GM18508 (cell line): ENCODE measurements around the gene TMEM97.

Source experiments
- ATAC-seq: cut with Tn5 transposase; IDR thresholded peaks from one replicate; pipeline ENCODE4 v1.9.1; 2021; ENCODE audit warnings: moderate number of reproducible peaks; ENCODE audit not compliant: insufficient read depth, unreplicated experiment

The TMEM97 gene

DNA sequence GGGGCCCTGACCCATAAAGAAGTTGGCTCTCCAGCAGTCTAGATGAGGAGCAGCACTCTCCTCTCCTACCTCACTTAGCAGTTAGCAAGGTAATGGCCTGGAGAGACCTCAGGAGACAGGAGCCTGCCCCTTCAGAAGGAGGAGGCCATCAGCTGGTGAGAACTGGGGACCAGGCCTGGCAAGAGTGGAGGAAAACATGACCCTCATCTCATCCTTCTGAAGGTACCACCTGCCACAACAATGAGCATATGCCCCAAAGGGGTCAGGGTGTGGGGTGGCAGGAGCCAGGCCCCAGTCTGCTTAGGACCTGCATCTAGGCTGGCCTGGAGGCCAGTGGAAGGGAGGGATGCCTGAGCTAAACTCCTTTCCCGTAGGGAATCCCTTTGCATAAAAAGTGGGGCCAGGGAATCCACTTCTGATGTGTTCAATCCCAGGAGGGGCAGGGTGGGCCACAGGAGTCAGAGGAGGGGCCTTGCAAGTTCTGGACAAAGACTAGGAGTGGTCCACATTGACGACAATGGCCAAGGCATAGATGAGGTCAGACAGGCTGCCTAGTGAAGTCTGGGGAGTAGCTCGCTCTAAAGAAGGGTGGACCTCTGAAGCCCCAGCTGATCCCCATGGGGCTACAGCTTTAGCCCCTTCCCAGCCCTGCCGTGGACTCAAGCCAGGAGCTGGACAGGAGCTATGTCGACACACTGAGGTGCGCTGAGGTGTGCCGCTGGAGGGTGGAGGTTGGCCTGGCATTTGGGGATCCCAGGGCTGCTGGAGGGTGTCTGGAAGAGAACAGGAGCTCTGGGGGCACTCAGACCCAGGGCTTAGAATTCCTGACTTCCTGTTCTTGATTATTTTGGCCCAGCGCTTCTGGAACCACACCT, 45.0 kb downstream of the TMEM97 start:
- no peak for ATAC-seq

DNA sequence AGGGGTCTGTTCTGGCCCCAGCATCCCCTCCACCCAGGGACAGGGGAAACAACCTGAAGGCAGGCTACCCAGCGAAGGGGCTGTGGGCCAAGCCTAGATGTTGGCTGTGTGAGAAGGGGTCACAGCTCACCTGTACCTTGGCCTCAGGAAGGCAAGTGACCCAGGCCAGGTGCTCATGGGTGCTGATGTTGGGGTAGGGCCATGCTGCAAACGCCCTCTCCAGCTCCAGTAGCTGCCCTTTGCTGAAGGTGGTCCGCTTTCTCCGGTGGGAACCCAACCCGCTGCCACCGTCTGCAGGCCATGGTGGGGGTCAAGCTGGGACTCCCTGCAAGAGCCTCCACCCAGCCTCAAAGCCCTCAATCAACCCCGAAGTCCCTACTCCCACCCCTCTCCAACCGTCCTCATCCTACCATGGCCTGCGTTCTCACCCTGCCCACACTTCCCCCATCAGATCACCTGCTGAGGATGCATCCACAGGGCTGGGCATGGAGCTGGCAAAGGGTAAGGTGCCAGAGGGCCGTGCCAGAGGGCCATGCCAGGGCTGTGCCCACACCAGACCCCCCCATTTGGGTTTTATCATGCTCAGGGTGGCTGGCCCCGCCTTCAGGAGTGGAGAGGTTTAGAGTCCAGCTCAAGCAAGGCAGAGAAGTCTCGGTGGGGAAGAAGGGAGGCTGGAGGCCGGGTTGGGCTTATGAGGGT, 45.8 kb downstream of the TMEM97 start, which contains the start of gene SEBOX:
SEBOX (minus strand) TSS at position 535 of the 699 bp plus-strand sequence; CDS start at position 487, 48 bp downstream.
- ATAC-seq: no peak

DNA sequence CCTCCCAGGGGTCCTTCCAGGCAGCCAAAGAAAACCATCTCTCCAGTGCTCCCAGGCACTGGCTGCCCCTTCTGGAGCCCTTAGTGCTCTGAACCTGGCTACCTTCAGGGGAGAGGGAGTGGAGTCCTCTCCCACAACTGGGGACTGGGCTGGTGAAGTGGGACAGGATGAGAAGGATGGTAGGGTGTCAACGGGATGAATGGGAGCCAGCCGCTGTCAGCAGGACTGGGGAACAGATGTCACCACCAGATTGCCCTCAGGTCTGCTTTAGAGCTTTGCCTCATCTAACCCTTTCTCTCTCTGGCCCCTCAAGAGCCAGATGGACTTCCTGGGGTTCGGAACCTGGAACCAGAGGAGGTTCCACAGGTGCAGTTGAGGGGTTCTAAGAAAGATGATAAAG, 46.5 kb downstream of the TMEM97 start:
- ATAC-seq: no peak

DNA sequence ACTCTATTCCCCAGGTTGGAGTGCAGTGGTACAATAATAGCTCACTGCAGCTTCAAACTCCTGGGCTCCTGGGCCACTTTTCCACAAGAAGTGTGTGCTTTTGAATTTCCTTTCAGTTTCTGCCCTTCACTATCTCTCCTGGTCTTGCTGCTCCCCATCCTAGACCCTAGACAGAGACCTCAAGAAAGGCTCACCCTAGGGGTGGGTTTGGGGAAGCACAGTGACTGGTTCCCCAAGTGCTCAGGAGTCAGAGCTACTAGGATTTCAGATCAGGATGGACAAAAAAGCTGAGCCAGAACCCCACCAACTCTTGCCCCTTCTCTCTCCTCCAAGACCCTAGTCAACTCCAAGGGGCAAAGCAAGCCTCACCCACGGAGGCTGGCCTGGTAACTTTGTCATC, 47.6 kb downstream of the TMEM97 start:
- no peak for ATAC-seq

DNA sequence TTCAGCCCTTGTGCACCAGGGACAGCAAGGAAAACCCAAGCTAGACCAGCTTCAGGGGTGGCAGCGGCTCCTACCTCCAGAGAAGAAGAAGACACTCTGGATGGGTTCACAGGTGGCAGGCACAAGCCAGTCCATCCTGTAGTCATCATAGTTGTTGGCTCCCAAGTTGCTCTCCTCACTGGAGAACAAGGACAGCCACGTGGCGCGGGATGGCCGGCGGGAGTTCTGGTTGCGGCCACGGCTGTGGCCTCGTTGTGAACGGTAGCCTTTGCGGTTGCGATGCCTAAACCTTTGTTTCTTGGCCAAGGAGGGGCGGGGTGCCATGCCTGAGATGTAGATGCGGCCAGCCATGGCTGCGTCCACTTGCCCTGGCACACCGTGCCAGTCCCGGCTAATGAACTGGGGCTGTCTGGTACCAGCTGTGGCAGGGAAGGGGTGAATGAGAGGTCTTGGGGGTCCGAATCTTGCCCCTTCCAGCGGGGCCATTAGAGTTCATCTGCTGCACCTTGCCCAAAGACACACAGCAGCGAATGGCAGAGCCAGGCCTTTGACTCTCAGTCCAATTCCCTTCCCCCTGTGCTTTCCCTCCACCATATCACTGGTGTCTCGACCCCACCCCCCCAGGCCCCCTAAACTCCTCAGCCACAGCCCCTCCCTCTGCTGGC, 48.8 kb downstream of the TMEM97 start:
- ATAC-seq: no peak

DNA sequence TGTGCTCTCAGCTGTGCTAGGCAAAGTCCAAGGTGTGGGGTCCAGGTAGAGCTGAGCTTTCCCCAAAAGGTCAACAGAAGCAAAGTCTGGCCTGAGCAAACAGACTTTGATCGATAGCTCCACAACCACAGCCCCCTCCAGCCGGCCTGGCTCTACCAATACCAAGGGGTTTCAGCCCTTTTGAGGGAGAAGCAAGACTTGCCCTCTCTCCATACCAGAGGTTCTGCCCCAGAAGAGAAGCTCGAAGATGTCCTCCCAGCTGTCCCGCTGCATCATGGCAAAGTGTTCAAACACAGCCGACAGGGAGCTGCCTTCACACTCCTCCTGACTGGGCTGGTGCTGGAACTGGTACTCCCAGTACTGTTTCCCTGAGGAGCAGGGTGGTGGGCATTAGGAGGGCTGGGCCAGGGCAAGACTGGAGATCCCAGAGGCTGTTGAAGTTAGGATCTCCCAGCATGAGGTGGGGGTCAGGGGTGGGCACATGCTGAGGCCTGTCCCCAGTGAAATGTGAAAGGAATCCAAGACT, 49.4 kb downstream of the TMEM97 start:
- no peak for ATAC-seq

DNA sequence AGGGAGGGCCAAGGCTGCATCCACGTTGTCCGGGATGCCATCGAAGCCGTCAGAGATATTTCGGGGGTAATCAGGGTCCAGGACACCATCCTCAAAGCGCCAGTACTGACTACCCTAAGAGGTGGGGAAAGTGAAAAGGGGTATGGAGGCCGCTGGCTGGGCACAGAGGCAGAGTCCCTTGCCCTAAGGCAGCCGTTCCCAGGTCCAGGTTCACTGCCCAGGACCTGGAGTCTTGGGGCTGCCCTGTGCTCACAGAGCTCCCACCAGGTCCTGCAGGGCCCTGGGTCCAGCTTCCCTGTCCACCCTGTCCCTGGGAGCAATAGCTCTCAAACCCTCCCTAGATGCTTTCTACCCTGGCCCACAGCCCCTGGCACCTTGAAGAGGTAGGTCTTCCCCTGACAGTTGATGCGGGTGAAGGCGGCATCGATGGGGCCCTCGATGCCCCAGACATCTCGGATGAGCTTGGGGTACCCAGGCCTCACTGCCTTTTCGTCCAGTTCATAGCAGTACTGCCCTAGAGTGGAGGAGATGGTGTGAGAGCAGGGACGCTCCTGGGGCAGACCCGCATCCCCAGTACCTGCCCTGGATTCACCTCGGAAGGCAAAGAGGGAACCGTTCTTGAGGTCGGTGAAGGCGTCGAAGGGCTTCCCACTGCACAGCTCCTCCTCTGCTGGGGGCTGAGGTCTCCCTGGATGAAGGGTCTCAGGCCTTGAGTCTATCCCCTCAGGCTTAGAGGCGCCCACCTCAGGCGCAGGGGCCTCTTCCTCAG, 50.1 kb downstream of the TMEM97 start:
- ATAC-seq: no peak

DNA sequence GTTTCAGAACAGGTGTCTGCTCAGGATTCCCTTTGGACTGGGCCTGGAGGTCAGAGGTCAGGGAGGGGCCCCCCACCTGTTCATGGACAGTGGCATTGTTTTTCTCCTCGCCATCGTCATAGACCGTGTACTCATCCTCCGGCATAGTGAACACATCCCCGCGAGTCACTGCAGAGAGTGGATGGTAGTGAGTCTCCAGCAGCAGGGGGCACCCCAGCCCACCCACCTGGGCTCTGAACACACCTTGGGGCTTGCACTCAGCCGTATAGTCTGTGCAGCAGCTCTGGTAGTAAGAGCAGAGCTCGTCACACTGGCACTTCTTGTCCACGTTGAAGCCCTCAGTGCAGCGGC, 50.7 kb downstream of the TMEM97 start:
- ATAC-seq: no peak

DNA sequence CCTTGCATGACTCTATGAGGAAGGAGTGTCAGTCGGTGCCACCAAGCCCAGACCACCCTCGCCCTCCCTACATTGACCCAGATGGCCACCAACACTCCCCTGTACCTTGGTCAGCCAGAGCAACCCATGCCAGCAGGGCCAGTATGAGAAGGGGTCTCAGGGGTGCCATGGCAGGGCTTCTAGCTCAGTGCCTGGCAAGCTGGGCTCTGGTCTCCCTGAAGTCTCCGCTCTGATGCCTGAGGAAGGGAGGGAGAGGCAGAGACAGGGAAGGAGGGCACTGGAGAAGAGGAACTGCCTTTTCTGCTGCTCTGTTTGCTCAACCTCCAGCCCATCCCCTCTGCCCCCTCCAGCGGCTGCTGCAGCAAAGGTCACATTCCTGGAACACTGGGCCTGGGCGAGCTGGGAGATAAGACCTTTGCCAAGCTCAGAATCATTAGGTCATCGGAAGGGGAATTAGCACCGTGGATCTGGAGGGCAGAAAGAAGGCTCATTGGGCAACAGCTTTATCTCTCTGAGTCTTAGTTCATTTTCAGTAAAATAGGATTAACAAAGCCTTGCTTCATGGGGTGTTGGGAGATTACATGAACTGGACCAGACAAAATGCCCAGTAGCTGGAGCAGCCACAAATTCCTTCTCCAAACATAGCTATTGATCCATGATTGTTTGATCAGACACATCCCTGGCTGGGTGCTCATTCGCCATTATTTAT, 51.2 kb downstream of the TMEM97 start, which contains the start of gene VTN:
VTN (minus strand) TSS at position 273 of the 709 bp plus-strand sequence; CDS start at position 169, 104 bp downstream.
- no peak for ATAC-seq

DNA sequence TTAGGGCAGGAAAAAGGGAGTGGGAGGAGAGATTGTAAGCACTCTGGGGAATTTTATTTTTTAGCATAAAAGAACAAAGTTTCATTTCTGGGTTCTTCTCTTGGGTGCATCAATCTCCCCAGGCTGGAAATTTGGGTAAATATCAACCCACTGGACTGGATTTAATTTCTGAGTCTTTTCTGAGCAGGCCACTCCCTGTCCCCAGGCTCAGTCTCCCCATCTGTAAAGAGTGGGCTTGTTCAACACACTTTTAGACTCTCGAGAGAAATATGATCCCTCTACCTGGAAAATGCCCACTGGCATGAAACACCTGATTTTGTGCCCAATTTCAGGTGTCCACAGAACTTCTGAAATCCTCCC, 51.7 kb downstream of the TMEM97 start:
- no peak for ATAC-seq

DNA sequence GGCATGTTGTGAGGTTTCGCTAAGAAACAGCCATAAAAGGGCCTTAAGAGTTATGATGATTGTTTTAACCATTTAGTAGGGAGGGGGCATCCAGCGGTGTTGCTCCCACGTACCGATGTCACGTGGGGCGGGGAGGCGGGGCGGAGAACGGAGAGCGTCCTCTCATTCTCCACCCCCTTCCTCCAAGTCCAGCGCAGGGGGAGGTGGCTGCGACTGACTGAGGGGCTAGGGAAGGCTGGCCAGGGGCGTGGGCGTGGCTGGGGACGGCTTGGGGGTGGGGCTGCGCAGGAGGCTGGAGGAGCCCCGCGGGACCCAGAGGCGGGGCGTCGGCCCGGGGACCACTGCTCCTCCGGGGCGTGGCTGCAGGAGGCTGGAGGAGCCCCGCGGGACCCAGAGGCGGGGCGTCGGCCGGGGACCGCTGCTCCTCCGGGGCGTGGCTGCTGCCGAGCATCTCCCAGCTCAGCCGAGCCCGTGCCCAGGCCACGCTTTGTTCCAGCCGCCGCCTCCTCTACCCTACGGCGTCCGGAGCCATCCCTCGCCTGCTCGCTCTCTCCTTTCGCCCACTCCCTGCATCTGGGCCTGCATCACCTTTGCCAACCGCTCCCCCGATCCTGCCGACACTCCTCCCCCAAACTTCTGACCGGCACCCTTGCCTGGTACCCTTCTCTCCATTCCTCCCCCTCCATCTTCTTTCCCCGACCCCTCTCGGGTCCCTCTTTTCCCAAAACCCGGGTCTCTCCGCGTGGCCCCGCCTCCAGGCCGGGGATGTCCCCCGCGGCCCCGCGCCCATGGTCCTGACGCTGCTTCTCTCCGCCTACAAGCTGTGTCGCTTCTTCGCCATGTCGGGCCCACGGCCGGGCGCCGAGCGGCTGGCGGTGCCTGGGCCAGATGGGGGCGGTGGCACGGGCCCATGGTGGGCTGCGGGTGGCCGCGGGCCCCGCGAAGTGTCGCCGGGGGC, 52.5 kb downstream of the TMEM97 start, which contains the start of gene SARM1:
SARM1 (plus strand) TSS at position 450 of the 958 bp plus-strand sequence; CDS start at position 789, 339 bp downstream.
- ATAC-seq: no peak

DNA sequence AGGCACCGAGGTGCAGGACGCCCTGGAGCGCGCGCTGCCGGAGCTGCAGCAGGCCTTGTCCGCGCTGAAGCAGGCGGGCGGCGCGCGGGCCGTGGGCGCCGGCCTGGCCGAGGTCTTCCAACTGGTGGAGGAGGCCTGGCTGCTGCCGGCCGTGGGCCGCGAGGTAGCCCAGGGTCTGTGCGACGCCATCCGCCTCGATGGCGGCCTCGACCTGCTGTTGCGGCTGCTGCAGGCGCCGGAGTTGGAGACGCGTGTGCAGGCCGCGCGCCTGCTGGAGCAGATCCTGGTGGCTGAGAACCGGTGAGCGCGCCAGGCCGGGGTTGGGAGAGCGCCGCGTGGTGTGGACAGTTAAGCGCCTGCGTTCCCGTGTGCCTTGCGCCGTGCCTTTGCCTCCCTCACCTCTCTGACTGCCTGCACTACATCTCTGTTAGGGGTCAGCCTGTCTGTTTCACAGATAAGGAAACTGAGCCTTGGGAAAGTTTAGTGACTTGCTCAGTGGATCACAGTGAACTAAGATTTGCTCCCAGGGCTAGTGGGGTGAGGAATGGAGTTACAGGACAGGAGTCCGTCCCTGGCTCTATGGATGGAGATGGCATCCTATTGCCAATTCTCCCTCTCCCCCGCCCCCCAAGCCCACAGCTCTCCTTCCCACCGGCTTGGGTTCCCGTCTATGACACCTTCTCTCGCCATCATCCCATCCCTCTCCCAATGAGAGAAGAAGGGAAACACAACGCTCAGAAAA, 53.4 kb downstream of the TMEM97 start:
- no peak for ATAC-seq

DNA sequence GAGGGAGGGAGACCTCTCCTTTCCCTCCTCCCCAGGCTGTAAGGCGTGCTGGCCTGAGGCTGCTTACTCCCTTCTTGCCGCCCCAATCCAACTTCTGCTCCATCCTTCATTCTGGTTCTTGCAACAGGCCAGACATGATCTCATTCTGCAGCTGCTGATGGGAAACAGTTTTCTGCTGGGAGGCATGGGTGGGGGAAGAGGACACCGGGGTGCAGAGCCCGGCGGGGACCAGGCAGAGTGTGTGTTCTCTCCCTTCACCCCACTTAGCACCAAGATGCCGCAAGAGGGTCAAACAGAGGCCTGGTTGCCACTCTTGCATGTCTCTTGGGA, 53.9 kb downstream of the TMEM97 start:
- no peak for ATAC-seq
